ENCODE results near the gene PDLIM7. TPM values are rescaled to one million over a fixed set of nuclear protein-coding genes. Genes with fewer than 3 reads are reported as not detected.

PDLIM7 gene
- polyA plus RNA-seq, 1 experiment = 195 TPM

- Histone ChIP-seq H3K27me3 (ENCODE audit: control insufficient read depth, insufficient read depth, low read length) (no peaks in the 10 kb centered on the region), H3K4me3 (ENCODE audit: low read depth, low read length) (no peak overlapping the region), H3K9me3 (ENCODE audit: control insufficient read depth, insufficient read depth, low read length) (peaks cover 12% of the 10 kb centered on the region), H3K27ac (ENCODE audit: low read depth, low read length) (no peak overlapping the region)
- no peak for DNase-seq (ENCODE audit: low read depth, low spot score)
- CTCF ChIA-PET = interaction anchor here (0.7 to 2.2 kb wide), 4 partner anchors 10 to 94 kb away, joined by 3 to 9 read pairs (median 3); no protein-coding TSS in a partner anchor
- POLR2A ChIA-PET = no interaction called here
- TF ChIP-seq, protein P1, sequence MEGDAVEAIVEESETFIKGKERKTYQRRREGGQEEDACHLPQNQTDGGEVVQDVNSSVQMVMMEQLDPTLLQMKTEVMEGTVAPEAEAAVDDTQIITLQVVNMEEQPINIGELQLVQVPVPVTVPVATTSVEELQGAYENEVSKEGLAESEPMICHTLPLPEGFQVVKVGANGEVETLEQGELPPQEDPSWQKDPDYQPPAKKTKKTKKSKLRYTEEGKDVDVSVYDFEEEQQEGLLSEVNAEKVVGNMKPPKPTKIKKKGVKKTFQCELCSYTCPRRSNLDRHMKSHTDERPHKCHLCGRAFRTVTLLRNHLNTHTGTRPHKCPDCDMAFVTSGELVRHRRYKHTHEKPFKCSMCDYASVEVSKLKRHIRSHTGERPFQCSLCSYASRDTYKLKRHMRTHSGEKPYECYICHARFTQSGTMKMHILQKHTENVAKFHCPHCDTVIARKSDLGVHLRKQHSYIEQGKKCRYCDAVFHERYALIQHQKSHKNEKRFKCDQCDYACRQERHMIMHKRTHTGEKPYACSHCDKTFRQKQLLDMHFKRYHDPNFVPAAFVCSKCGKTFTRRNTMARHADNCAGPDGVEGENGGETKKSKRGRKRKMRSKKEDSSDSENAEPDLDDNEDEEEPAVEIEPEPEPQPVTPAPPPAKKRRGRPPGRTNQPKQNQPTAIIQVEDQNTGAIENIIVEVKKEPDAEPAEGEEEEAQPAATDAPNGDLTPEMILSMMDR (IDR thresholded peaks at IDR 0.05; ENCODE audit: low read depth, low read length) = no peak
These were observed 32.4 kb downstream of the PDLIM7 start for GRCh38 chr5:177465044-177465443.

- H3K27ac ChIP-seq (ENCODE audit: low read depth, low read length) = no peak overlapping the region
These were observed 35.3 kb downstream of the PDLIM7 start for GRCh38 chr5:177462021-177462670.

DNA sequence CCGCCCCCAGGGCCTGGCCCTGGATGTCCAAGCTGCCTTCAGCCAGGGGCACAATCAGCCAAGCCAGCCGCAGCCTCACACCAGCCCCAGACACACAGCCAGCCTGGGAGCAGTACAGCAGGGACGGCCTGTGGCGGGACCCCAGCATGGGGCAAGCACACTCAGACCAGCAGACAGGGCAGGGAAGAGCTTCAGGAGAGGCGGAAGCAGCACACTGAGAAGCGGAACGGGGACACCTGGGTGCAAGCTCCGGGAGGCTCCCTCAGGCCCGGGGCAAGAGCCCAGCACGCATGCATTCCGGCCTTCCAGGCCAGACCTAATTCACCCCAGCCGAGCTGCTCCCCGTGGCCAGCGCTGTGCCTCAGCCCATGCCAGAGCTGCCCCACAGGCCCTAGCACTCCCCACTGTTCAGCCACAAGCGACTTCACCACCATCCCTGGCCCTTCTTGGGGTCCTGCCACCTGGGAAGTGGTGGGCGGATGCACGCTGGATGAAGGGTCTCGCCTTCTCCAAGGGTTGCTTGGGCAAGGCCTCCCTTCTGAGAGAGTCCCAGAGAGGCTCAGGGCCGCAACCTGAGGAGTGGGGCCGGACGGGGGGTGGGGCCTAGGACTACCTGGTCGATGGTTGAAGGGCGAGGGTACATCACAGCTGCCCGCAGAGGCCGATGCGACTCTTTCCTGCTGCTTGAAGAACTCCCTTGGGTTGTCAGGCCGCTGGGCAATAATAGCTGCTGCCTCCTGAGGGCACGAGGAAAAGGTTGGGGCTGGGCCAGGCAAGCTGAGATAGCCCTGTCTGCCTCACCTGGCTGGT is 37.4 kb downstream of the PDLIM7 start:
- H3K4me3 ChIP-seq (ENCODE audit: low read depth, low read length) = no peak overlapping the region
- no peak overlapping the region for H3K27ac ChIP-seq (ENCODE audit: low read depth, low read length)
- TF ChIP-seq, protein P1 (IDR thresholded peaks at IDR 0.05; ENCODE audit: low read depth, low read length) = no peak
- DNase-seq (ENCODE audit: low read depth, low spot score) = no peak
- ChIA-PET CTCF (interaction anchor here (1.1 kb wide), 1 partner anchor 69 kb away, joined by 3 read pairs; no protein-coding TSS in a partner anchor), POLR2A (interaction anchor here (1.0 to 3.3 kb wide), 3 partner anchors 8 to 15 kb away, joined by 3 to 20 read pairs (median 3); no protein-coding TSS in a partner anchor)
- no peaks in the 10 kb centered on the region; the same call in 1 of the 2 replicates for H3K9me3 ChIP-seq (ENCODE audit: control insufficient read depth, insufficient read depth, low read length)
- no peaks in the 10 kb centered on the region for H3K27me3 ChIP-seq (ENCODE audit: control insufficient read depth, insufficient read depth, low read length)

More at GRCh38 chr5:177462021-177462670, 35.3 kb downstream of the PDLIM7 start:
- Histone ChIP-seq H3K4me3 (ENCODE audit: low read depth, low read length) (no peak overlapping the region), H3K27me3 (ENCODE audit: control insufficient read depth, insufficient read depth, low read length) (no peaks in the 10 kb centered on the region), H3K9me3 (ENCODE audit: control insufficient read depth, insufficient read depth, low read length) (peaks cover 12% of the 10 kb centered on the region)
- ChIA-PET CTCF (interaction anchor here (1.4 kb wide), 1 partner anchor 8 kb away, joined by 3 read pairs; no protein-coding TSS in a partner anchor), POLR2A (interaction anchor here (0.6 to 2.1 kb wide), 2 partner anchors 9 to 70 kb away, joined by 3 to 15 read pairs; no protein-coding TSS in a partner anchor)
- TF ChIP-seq, protein P1 (IDR thresholded peaks at IDR 0.05; ENCODE audit: low read depth, low read length) = no peak
- no peak for DNase-seq (ENCODE audit: low read depth, low spot score)

DNA sequence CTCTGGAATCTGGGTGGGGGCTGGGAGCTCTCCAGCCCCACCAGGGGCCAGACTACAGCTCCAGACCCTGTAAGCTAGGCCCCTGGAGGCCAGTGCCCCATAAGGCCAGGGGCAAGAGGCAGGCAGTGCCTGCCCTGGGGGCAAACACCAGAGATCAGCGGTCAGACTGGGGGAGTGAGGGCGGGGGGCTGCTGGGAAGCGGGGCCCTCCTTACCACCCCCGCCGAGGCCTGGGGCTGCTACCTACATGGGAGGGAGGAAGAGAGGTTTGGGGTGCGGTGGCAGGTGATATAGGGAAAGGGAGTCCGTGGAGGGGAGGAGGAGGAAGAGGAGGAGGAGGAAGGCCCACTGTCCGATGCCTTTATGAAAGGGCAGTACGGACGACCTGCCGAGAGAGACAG is 38.0 kb downstream of the PDLIM7 start:
- no peak overlapping the region for H3K4me3 ChIP-seq (ENCODE audit: low read depth, low read length)
- DNase-seq (ENCODE audit: low read depth, low spot score) = no peak
- POLR2A ChIA-PET = interaction anchor here (0.7 to 3.3 kb wide), 3 partner anchors 9 to 36 kb away, joined by 3 to 20 read pairs (median 3); no protein-coding TSS in a partner anchor
- H3K27me3 ChIP-seq (ENCODE audit: control insufficient read depth, insufficient read depth, low read length) = no peaks in the 10 kb centered on the region
- TF ChIP-seq, protein P1 (IDR thresholded peaks at IDR 0.05; ENCODE audit: low read depth, low read length) = no peak
- CTCF ChIA-PET = interaction anchor here (1.1 kb wide), 1 partner anchor 69 kb away, joined by 3 read pairs; no protein-coding TSS in a partner anchor
- H3K27ac ChIP-seq (ENCODE audit: low read depth, low read length) = no peak overlapping the region
- H3K9me3 ChIP-seq (ENCODE audit: control insufficient read depth, insufficient read depth, low read length) = no peaks in the 10 kb centered on the region; the same call in 1 of the 2 replicates

Data from AG04450 (cell line).